ENCODE results near the gene CLIP1. TPM values are rescaled to one million over a fixed set of nuclear protein-coding genes. Genes with fewer than 3 reads are reported as not detected.

Gene CLIP1
- total RNA-seq, 4 donors from 2014 or later, result 78.7 to 147 (median 118) TPM

DNA sequence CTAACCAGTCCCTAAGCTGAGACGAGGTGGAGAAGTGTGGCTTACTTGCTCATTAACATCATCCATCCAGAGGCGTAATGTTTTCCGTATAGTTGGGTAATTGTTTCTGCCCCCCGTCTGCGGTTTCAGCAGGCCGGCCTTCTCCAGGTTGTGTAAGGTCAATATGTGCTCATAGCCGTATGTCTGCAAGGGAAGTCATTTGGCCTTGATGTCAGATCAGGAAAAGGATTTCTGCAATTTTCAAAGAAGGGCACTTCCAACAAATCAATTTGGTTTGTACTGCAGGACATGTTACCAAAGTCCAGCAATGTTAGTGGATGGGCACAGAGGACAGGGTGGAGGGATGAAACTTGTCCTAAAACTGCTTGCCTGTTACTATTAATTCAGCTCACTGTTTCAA, 186.7 kb downstream of the CLIP1 start:
- Histone ChIP-seq H3K9me3 (no peaks in the 10 kb centered on the region), H3K27ac (no peak overlapping the region), H3K4me3 (no peak overlapping the region), H3K36me3 (peaks cover 7 to 96% (median 21%) of the 10 kb centered on the region in 3 donors), H3K27me3 (no peaks in the 10 kb centered on the region), H3K4me1 (no peaks in the 10 kb centered on the region)
- intact Hi-C loops (cut with DNase I), result no loop called here
- WGBS, 2 donors, result 87 to 97% methylated on average over 4 to 7 of the region's 7 CpGs
- no peak for TF ChIP-seq POLR2A (IDR thresholded peaks at IDR 0.05)
- TF ChIP-seq, protein P1, sequence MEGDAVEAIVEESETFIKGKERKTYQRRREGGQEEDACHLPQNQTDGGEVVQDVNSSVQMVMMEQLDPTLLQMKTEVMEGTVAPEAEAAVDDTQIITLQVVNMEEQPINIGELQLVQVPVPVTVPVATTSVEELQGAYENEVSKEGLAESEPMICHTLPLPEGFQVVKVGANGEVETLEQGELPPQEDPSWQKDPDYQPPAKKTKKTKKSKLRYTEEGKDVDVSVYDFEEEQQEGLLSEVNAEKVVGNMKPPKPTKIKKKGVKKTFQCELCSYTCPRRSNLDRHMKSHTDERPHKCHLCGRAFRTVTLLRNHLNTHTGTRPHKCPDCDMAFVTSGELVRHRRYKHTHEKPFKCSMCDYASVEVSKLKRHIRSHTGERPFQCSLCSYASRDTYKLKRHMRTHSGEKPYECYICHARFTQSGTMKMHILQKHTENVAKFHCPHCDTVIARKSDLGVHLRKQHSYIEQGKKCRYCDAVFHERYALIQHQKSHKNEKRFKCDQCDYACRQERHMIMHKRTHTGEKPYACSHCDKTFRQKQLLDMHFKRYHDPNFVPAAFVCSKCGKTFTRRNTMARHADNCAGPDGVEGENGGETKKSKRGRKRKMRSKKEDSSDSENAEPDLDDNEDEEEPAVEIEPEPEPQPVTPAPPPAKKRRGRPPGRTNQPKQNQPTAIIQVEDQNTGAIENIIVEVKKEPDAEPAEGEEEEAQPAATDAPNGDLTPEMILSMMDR (IDR thresholded peaks at IDR 0.05), result no peak
- DNase-seq, result no peak

DNA sequence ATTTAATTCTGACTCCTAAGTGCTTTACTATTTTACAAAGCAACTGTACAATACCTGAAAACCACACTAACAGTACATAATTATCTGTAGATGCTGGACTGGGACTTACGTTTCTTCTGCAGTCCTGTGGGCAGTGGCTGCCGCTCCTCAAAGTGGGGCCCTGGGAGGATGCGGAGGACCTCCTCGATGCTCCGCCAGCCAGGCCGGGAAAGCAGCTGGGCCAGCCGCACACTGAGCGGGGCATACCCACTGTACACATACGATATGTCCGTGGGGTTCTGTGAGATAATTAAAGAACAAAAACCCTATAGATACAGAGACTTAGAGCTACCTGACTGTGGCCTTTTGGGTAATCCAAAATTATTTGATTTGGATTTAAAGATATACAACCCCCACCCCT, 189.8 kb downstream of the CLIP1 start:
- TF ChIP-seq, protein P1 (IDR thresholded peaks at IDR 0.05), result no peak
- no peak for TF ChIP-seq POLR2A (IDR thresholded peaks at IDR 0.05)
- peaks cover 7 to 96% (median 23%) of the 10 kb centered on the region in 3 donors for H3K36me3 ChIP-seq

DNA sequence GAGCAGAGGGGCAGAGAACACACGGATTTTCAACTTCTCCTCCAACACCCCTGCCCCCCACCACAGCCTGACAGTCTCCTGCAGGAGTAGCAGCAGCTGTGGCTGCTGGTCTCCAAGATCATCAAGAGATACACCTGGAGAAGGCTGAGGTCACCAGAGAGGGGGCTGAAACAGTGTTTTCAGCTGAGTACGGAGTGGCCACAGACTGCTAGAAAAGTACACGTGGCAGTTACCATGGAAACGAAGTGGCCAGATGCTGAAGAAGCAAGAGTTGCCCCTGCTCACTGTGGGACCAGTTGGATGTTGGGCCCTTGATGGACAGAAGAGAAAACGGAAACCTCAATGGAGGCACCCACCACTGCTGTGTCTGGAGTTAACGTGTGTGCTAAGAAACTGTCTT, 191.7 kb downstream of the CLIP1 start:
- Histone ChIP-seq H3K4me3 (no peak overlapping the region), H3K27ac (no peak overlapping the region), H3K36me3 (peaks cover 7 to 80% (median 23%) of the 10 kb centered on the region in 3 donors), H3K27me3 (no peaks in the 10 kb centered on the region), H3K9me3 (no peaks in the 10 kb centered on the region), H3K4me1 (peaks cover 8 to 11% (median 8%) of the 10 kb centered on the region in 3 donors)
- intact Hi-C loops (cut with DNase I), result no loop called here
- 81 to 86% methylated on average over 5 to 6 of the region's 6 CpGs for WGBS, 2 donors
- DNase-seq, result no peak
- TF ChIP-seq, protein P1 (IDR thresholded peaks at IDR 0.05), result no peak
- no peak for TF ChIP-seq POLR2A (IDR thresholded peaks at IDR 0.05)

More for the DNA sequence above, 189.8 kb downstream of the CLIP1 start:
- intact Hi-C loops (cut with DNase I), result no loop called here
- no peaks in the 10 kb centered on the region for H3K4me1 ChIP-seq
- WGBS, 2 donors, result 81 to 100% methylated on average over 1 to 4 of the region's 10 CpGs
- H3K27me3 ChIP-seq, result no peaks in the 10 kb centered on the region
- H3K27ac ChIP-seq, result no peak overlapping the region
- DNase-seq, result no peak
- no peak overlapping the region for H3K4me3 ChIP-seq
- no peaks in the 10 kb centered on the region for H3K9me3 ChIP-seq

DNA sequence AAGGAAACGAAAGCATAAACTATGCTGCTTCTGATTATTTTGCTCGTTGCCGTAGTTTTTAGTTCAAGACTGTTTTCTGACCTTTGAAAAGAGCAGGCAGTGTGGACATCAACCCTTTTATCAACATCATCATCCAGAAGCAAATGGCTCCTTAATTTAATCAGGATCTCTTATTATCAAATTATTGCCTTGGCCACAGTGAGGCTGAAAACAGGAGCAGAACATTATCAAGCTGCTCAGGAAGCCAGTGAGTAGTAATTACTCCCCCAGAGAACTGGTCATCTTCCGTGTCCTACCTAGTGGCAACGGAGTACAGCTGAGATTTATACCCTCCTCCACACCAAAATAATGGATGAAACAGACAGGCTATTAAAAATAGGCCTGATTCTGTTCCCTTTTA, 194.4 kb downstream of the CLIP1 start:
- H3K9me3 ChIP-seq, result no peaks in the 10 kb centered on the region
- intact Hi-C loops (cut with DNase I), result no loop called here
- H3K4me3 ChIP-seq, result no peak overlapping the region
- no peaks in the 10 kb centered on the region for H3K27me3 ChIP-seq
- H3K4me1 ChIP-seq, result peaks cover 19 to 35% (median 23%) of the 10 kb centered on the region in 3 donors
- WGBS, 2 donors, result 88 to 91% methylated on average over 5 of the region's 5 CpGs
- H3K36me3 ChIP-seq, result peaks cover 3 to 67% (median 18%) of the 10 kb centered on the region in 3 donors
- no peak overlapping the region for H3K27ac ChIP-seq
- TF ChIP-seq, protein P1 (IDR thresholded peaks at IDR 0.05), result no peak
- no peak for TF ChIP-seq POLR2A (IDR thresholded peaks at IDR 0.05)
- no peak for DNase-seq

DNA sequence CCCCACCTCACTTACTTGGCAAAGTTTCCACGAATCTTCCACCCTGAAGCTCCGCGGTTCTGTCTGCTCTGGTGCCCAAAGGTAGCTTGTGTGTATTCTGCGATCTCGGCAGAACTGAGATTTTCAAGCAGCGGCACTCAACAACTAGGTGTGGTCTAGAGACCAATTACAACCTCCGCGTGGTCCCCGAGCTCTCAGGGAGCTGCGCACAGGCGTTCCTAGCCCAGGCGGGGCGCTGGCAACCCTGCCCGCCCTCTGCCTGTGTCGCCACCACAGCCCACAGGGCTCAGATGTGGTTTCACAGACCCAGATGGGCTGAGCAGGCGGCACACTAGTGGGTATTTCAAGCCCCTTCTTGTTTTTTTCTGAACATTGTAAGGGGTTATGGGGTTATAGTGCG, 195.1 kb downstream of the CLIP1 start:
- WGBS, 2 donors, result 90 to 91% methylated on average over 12 to 16 of the region's 17 CpGs
- intact Hi-C loops (cut with DNase I), result no loop called here
- TF ChIP-seq, protein P1 (IDR thresholded peaks at IDR 0.05), result no peak
- TF ChIP-seq POLR2A (IDR thresholded peaks at IDR 0.05), result no peak
- DNase-seq, result no peak
- Histone ChIP-seq H3K4me1 (peaks cover 19 to 40% (median 23%) of the 10 kb centered on the region in 3 donors), H3K4me3 (no peak overlapping the region), H3K36me3 (peaks cover 0 to 67% (median 24%) of the 10 kb centered on the region in 3 donors), H3K9me3 (no peaks in the 10 kb centered on the region), H3K27ac (no peak overlapping the region), H3K27me3 (no peaks in the 10 kb centered on the region)

All from esophagus squamous epithelium (tissue), 5 donors.